Subcutaneous abdominal adipose tissue (tissue), 5 donors: Measurements from ENCODE around the gene ZDHHC1.

Source experiments
- H3K27ac ChIP-seq: one replicate; pipeline ENCODE4 v1.7.0; 2013; ENCODE audit warnings: low read depth, mild to moderate bottlenecking, inconsistent platforms, low read length, moderate library complexity
- H3K27me3 ChIP-seq, 5 donors: one replicate each; pipeline ENCODE4 v1.7.0; 2013; ENCODE audit warnings: low read length in 5 of 5, inconsistent platforms in 1 of 5; ENCODE audit not compliant: control insufficient read depth in 5 of 5, insufficient read depth in 4 of 5
- H3K36me3 ChIP-seq, 5 donors: one replicate each; pipeline ENCODE4 v1.7.0; 2013; ENCODE audit warnings: low read length in 5 of 5; ENCODE audit not compliant: control insufficient read depth in 5 of 5, insufficient read depth in 5 of 5
- H3K4me1 ChIP-seq, 5 donors: one replicate each; pipeline ENCODE4 v1.7.0; 2013; ENCODE audit warnings: low read length in 5 of 5, mild to moderate bottlenecking in 3 of 5, moderate library complexity in 1 of 5; ENCODE audit not compliant: control insufficient read depth in 5 of 5, insufficient read depth in 5 of 5
- H3K4me3 ChIP-seq, 5 donors: one replicate each; pipeline ENCODE4 v1.7.0; 2013; ENCODE audit warnings: low read length in 5 of 5, low read depth in 1 of 5
- H3K9ac ChIP-seq, 5 donors: one replicate each; pipeline ENCODE4 v1.7.0; 2013; ENCODE audit warnings: low read length in 5 of 5, mild to moderate bottlenecking in 4 of 5, moderate library complexity in 3 of 5
- H3K9me3 ChIP-seq, 5 donors: one replicate each; pipeline ENCODE4 v1.7.0; 2013; ENCODE audit warnings: low read length in 5 of 5; ENCODE audit not compliant: control insufficient read depth in 5 of 5
- donor health status: healthy.
- donor health status: healthy.
- donor health status: healthy.
- donor health status: healthy.
- donor health status: healthy.

The ZDHHC1 gene

GRCh38 chr16:67413978-67414911 lies 2.0 kb downstream of the ZDHHC1 start:
- H3K27ac ChIP-seq: peak overlapping the region; percentile 7
- peaks cover 0 to 25% (median 19%) of the 10 kb centered on the region in 5 donors for H3K4me1 ChIP-seq
- H3K9ac ChIP-seq: peak overlapping the region in 1 of 5 donors; percentile 25
- H3K27me3 ChIP-seq: no peaks in the 10 kb centered on the region
- H3K9me3 ChIP-seq: no peaks in the 10 kb centered on the region
- H3K4me3 ChIP-seq: peak overlapping the region in 1 of 5 donors; percentile 0
- peaks cover 0 to 2% (median 0%) of the 10 kb centered on the region in 5 donors for H3K36me3 ChIP-seq

DNA sequence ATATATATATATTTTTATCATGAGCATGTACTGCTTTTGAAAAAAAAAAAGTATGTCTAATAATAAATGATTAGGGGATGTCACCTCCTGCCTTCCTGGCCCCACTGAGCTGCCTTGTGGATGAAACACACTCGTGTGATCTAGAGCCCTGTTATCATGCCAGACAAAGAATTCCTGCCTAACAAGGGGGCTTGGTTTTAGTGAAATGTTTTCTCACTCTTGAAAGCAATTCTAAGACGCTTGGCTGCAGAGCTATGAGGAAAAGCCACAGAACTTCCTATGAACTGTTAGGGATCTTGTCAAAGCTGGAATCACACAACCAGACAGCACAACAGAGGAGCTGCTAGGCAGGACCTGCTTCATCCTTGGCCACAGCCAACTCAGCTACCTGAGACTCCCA lies 4.0 kb downstream of the ZDHHC1 start:
- Histone ChIP-seq H3K9ac (no peak overlapping the region), H3K4me3 (no peak overlapping the region), H3K27me3 (no peaks in the 10 kb centered on the region), H3K36me3 (peaks cover 0 to 4% (median 0%) of the 10 kb centered on the region in 5 donors), H3K9me3 (no peaks in the 10 kb centered on the region), H3K4me1 (peaks cover 0 to 26% (median 21%) of the 10 kb centered on the region in 5 donors), H3K27ac (no peak overlapping the region)

DNA sequence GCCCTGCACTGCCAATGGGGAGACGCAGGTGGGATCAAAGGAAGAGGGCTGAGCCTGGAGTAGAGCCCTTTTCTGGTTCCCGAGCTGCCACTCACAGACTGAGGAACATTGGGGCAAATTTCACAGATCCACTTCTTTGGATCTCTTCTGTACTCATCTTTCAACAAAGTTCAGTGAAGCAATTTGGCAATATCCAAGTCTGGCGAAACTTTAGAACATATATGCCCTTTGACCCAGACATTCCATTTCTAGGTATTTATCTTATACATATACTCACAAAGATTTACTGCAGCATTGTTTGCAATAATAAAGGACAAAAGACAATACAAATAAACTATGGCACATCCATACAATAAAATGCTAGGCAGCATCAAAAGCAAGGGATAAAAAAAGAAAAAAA lies 4.9 kb downstream of the ZDHHC1 start:
- H3K27me3 ChIP-seq: no peaks in the 10 kb centered on the region
- peaks cover 0 to 29% (median 23%) of the 10 kb centered on the region in 5 donors for H3K4me1 ChIP-seq
- H3K27ac ChIP-seq: no peak overlapping the region
- peaks cover 0 to 4% (median 0%) of the 10 kb centered on the region in 5 donors for H3K36me3 ChIP-seq
- H3K9me3 ChIP-seq: no peaks in the 10 kb centered on the region
- H3K4me3 ChIP-seq: no peak overlapping the region
- no peak overlapping the region for H3K9ac ChIP-seq

- Histone ChIP-seq H3K4me1 (peaks cover 0 to 32% (median 26%) of the 10 kb centered on the region in 5 donors), H3K9me3 (no peaks in the 10 kb centered on the region), H3K9ac (no peak overlapping the region), H3K27me3 (no peaks in the 10 kb centered on the region), H3K27ac (no peak overlapping the region), H3K36me3 (peaks cover 0 to 4% (median 0%) of the 10 kb centered on the region in 5 donors), H3K4me3 (no peak overlapping the region)
Observed at GRCh38 chr16:67409631-67410030, 6.6 kb downstream of the ZDHHC1 start.

DNA sequence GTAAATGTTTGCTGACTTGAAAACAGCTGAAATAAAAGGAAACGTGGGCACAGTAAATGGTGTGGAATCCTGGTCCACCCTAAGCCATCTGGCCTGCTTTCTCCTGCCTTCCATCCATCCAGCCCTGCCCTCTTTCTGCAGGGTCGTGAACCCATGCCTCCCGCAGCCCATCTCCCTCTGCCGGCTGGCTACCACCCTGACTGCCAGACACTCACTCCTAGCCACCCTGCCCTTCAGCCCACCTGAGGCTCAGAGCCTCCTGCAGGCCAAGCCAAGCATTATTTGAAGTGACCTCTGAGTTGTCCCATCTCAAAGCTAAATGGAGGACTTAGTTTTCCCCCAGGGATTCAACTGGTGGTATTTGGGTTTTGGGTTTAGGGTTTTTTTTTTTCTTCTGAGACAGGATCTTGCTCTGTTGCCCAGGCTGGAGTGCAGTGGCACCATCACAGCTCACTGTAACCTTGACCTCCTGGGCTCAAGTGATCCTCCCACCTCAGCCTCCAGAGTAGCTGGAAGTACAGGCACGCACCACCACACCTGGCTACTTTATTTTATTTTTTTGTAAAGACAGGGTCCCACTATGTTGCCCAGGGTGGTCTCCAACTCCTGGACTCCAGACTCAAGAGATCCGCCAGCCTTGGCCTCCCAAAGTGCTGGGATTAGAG lies 8.4 kb downstream of the ZDHHC1 start:
- Histone ChIP-seq H3K9me3 (no peaks in the 10 kb centered on the region), H3K9ac (no peak overlapping the region), H3K27me3 (no peaks in the 10 kb centered on the region), H3K4me1 (peaks cover 0 to 31% (median 21%) of the 10 kb centered on the region in 5 donors), H3K27ac (peak overlapping the region; percentile 50), H3K4me3 (no peak overlapping the region), H3K36me3 (peaks cover 0 to 4% (median 0%) of the 10 kb centered on the region in 5 donors)

DNA sequence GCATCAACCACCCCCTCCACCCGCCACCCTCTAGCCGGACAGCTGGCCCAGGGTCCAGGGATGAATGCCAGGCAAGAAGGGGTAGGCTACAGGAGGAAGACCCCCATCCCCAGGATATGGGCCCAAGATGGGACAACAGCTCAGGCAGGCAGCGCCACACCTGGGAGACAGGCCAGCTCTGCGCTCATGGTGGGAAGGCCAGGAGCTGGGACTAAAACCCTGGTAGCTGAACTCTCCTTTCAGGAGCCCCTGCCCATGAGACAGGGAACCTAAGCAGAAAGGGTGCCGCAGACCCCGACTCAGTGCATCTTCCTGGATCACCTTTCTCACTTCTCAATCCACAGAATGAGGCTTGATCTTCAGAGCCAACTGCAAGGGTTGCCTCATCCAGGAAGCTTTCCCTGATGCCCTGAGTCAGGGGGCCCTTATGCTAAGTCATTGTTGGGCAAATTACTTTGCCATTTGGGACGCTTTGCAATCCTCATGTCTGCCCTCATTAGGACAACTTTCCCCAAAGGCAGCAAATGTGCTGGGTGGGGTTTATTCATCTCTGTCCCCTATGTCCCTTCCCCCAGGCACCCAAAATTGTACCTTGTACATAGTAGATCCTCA lies 9.0 kb downstream of the ZDHHC1 start:
- H3K9me3 ChIP-seq: no peaks in the 10 kb centered on the region
- H3K27me3 ChIP-seq: no peaks in the 10 kb centered on the region
- peaks cover 0 to 31% (median 21%) of the 10 kb centered on the region in 5 donors for H3K4me1 ChIP-seq
- peaks cover 0 to 4% (median 0%) of the 10 kb centered on the region in 5 donors for H3K36me3 ChIP-seq
- peak overlapping the region; percentile 50 for H3K27ac ChIP-seq
- no peak overlapping the region for H3K4me3 ChIP-seq
- H3K9ac ChIP-seq: peak overlapping the region in 2 of 5 donors; percentile 38 to 51

DNA sequence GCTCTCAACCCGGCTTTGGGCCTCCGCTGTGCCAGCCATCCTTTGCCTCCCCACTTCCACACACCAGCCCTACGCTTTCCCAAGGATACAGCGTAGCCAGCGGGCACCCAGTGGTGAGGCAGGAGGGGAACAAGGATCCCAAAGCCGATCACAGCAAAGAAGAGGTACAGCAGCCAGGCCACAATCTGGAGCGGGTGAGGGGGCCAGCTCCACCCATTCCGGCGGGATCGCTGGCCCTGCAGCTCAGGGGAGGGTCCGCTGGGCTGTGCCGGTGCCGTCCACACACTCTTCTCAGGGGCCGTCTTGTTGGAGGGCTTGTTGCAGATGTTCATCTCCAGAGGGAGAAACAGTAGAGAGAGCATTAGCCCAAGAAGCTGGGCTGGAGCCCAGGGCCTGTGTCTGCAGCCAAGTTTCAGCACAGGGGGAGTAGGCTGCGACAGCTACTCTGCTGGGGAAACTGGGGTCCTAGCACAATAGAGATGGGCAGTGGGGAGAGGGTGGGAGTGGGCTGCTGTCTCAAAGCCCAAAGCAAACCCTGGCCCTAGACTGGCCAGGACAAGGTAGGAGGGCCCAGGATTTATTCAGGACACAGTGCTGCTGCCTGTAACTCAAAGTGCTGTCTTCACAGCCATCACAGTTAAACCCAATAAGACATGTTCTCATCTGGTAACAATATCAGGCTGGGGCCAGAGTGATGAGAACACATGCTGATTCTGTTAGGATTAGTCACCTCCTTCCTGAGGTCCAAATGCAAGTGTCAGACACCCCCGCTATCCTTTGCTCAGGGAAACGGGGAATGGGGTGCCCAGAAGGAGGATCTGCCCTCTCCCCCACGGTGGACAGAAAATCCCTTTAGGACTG lies 9.9 kb downstream of the ZDHHC1 start:
- Histone ChIP-seq H3K27ac (peak overlapping the region; percentile 55), H3K9me3 (no peaks in the 10 kb centered on the region), H3K36me3 (peaks cover 0 to 4% (median 0%) of the 10 kb centered on the region in 5 donors), H3K4me3 (no peak overlapping the region), H3K27me3 (no peaks in the 10 kb centered on the region), H3K4me1 (peaks cover 0 to 31% (median 21%) of the 10 kb centered on the region in 5 donors), H3K9ac (peak overlapping the region in 2 of 5 donors; percentile 5 to 51)

DNA sequence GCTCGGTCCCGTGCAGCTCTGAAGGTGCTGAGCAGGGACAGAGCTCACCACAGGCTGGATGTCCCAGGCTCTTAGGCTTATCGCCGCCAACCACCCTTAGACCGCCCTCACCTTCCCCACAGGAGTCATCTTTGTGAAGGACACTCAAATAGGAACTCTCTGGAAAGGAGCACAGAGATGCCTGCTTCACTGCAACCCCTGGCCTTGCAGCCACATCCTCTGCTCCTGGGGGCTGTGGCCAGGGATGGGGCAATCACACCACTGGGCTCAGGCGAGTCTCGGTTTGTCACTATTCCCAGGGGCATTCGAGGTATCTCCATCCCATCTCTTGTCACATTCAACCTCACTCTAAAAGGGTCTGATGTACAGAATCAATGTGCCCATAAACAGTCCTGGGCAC lies 10.9 kb downstream of the ZDHHC1 start:
- Histone ChIP-seq H3K9me3 (no peaks in the 10 kb centered on the region), H3K4me3 (no peak overlapping the region), H3K27me3 (no peaks in the 10 kb centered on the region), H3K36me3 (peaks cover 0 to 4% (median 3%) of the 10 kb centered on the region in 5 donors), H3K9ac (no peak overlapping the region), H3K27ac (no peak overlapping the region), H3K4me1 (peaks cover 0 to 31% (median 21%) of the 10 kb centered on the region in 5 donors)

DNA sequence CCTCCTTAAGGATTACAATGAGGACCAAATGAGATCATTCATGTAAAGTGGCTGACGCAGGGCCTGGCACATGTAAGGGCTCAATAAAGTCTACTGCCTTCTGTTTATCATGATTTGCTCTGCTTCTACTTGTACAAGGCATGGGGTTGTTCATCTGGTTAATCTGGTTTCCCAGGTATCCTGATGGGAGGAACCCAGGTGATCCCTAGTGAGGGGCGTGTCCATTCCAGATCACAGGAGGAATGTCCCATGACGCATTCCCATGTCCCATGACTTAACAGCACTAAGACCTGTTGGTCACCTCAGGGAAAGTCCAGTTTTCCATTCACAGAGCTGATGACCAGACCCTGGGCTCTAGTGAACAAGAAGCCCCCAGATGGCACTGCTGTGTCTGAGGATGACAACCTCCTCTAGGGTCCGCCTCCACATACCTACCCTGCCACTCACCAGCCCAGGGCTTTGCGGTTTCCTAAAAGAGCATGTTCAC lies 11.5 kb downstream of the ZDHHC1 start:
- no peaks in the 10 kb centered on the region for H3K27me3 ChIP-seq
- H3K4me1 ChIP-seq: peaks cover 0 to 31% (median 21%) of the 10 kb centered on the region in 5 donors
- H3K27ac ChIP-seq: no peak overlapping the region
- no peak overlapping the region for H3K9ac ChIP-seq
- no peaks in the 10 kb centered on the region for H3K9me3 ChIP-seq
- H3K36me3 ChIP-seq: peaks cover 0 to 4% (median 3%) of the 10 kb centered on the region in 5 donors
- no peak overlapping the region for H3K4me3 ChIP-seq
